NT2/D1 (cell line): ENCODE results near the gene ANKRD34C.
"Not testable (repeated sequence)": the region's sequence is repeated elsewhere in the genome, so short reads cannot be mapped to it uniquely, and the experiment has no call there.

Experiments
- DNase-seq: peaks from one replicate; pipeline ENCODE4 v3.0.0-alpha.2; 2011; ENCODE audit warnings: low read depth, low spot score
- H3K27me3 ChIP-seq: 2 replicates; pipeline ENCODE4 v1.6.0; 2011; ENCODE audit warnings: mild to moderate bottlenecking; ENCODE audit not compliant: insufficient read length, insufficient read depth
- H3K36me3 ChIP-seq: 2 replicates; pipeline ENCODE4 v1.6.1; 2011; ENCODE audit warnings: mild to moderate bottlenecking, low read length, mixed read lengths; ENCODE audit not compliant: insufficient read depth, insufficient read length
- H3K4me1 ChIP-seq: 2 replicates; pipeline ENCODE4 v1.5.1; 2011; ENCODE audit not compliant: insufficient read depth, insufficient read length
- H3K4me3 ChIP-seq: 2 replicates; pipeline ENCODE4 v1.5.1; 2011; ENCODE audit warnings: low read depth; ENCODE audit not compliant: insufficient read length
- H3K9ac ChIP-seq: 2 replicates; pipeline ENCODE4 v1.6.0; 2011; ENCODE audit warnings: low read depth; ENCODE audit not compliant: insufficient read length
- H3K9me3 ChIP-seq: 2 replicates; pipeline ENCODE4 v1.5.1; 2011; ENCODE audit warnings: mild to moderate bottlenecking, low read length; ENCODE audit not compliant: insufficient read depth
- SUZ12 ChIP-seq: IDR thresholded peaks from 2 replicates; pipeline ENCODE4 v1.6.1; 2011; ENCODE audit not compliant: insufficient read length, insufficient read depth; ENCODE audit errors: extremely low read depth
- YY1 ChIP-seq: IDR thresholded peaks from 2 replicates; pipeline ENCODE4 v1.6.1; 2011; ENCODE audit not compliant: insufficient read length, insufficient read depth
- ZNF274 ChIP-seq: IDR thresholded peaks from 2 replicates; pipeline ENCODE4 v1.6.1; 2011; ENCODE audit warnings: mild to moderate bottlenecking, low read depth, low read length

ANKRD34C gene

GRCh38 chr15:79311901-79312553 lies 29.5 kb downstream of the ANKRD34C start:
- peak overlapping the region; percentile 99 for H3K9ac ChIP-seq
- no peaks in the 10 kb centered on the region for H3K9me3 ChIP-seq
- H3K36me3 ChIP-seq = peaks cover 44% of the 10 kb centered on the region
- H3K27me3 ChIP-seq = peaks cover 30% of the 10 kb centered on the region
- peaks cover 3% of the 10 kb centered on the region for H3K4me1 ChIP-seq
- DNase-seq = no peak
- TF ChIP-seq YY1 (no peak), ZNF274 (no peak), SUZ12 (no peak)
- H3K4me3 ChIP-seq = peak overlapping the region; percentile 97

GRCh38 chr15:79314186-79314585 lies 31.7 kb downstream of the ANKRD34C start:
- H3K36me3 ChIP-seq = peaks cover 66% of the 10 kb centered on the region
- no peak for TF ChIP-seq SUZ12
- no peak for TF ChIP-seq ZNF274
- H3K4me3 ChIP-seq = no peak overlapping the region
- DNase-seq = no peak
- no peak overlapping the region for H3K9ac ChIP-seq
- H3K9me3 ChIP-seq = peaks cover 8% of the 10 kb centered on the region; the same call in 1 of the 2 replicates
- H3K4me1 ChIP-seq = peaks cover 3% of the 10 kb centered on the region
- H3K27me3 ChIP-seq = peaks cover 14% of the 10 kb centered on the region

- H3K4me1 ChIP-seq = peaks cover 3% of the 10 kb centered on the region
- no peak overlapping the region for H3K4me3 ChIP-seq
- peaks cover 9% of the 10 kb centered on the region for H3K27me3 ChIP-seq
- no peak for DNase-seq
- H3K9ac ChIP-seq = no peak overlapping the region
- peaks cover 72% of the 10 kb centered on the region for H3K36me3 ChIP-seq
- H3K9me3 ChIP-seq = peaks cover 13% of the 10 kb centered on the region; the same call in 1 of the 2 replicates
- TF ChIP-seq YY1 (no peak), ZNF274 (no peak), SUZ12 (no peak)
These were observed 32.3 kb downstream of the ANKRD34C start for GRCh38 chr15:79314811-79315210.

- H3K4me1 ChIP-seq = peaks cover 3% of the 10 kb centered on the region
- no peak for TF ChIP-seq ZNF274
- no peak for TF ChIP-seq SUZ12
- no peak for TF ChIP-seq YY1
- H3K9me3 ChIP-seq = peaks cover 13% of the 10 kb centered on the region; the same call in 1 of the 2 replicates
- no peak overlapping the region for H3K4me3 ChIP-seq
- DNase-seq = no peak
- H3K36me3 ChIP-seq = peaks cover 77% of the 10 kb centered on the region
- H3K27me3 ChIP-seq = no peaks in the 10 kb centered on the region
- no peak overlapping the region for H3K9ac ChIP-seq
These were observed 33.3 kb downstream of the ANKRD34C start for GRCh38 chr15:79315623-79316328.

- Histone ChIP-seq H3K9me3 (peaks cover 13% of the 10 kb centered on the region; the same call in 1 of the 2 replicates), H3K36me3 (peaks cover 88% of the 10 kb centered on the region), H3K27me3 (no peaks in the 10 kb centered on the region), H3K9ac (no peak overlapping the region), H3K4me1 (peaks cover 3% of the 10 kb centered on the region), H3K4me3 (no peak overlapping the region)
- no peak for DNase-seq
- TF ChIP-seq SUZ12 (no peak), ZNF274 (no peak), YY1 (no peak)
These were observed 34.3 kb downstream of the ANKRD34C start for GRCh38 chr15:79316864-79317263.

GRCh38 chr15:79319973-79320372 lies 37.5 kb downstream of the ANKRD34C start:
- DNase-seq, H3K27me3 ChIP-seq, H3K9ac ChIP-seq, H3K4me1 ChIP-seq, H3K4me3 ChIP-seq: not testable (repeated sequence)
- Histone ChIP-seq H3K9me3 (peaks cover 13% of the 10 kb centered on the region; the same call in 1 of the 2 replicates), H3K36me3 (peaks cover 93% of the 10 kb centered on the region)

GRCh38 chr15:79321876-79322275 lies 39.4 kb downstream of the ANKRD34C start:
- Histone ChIP-seq H3K36me3 (peaks cover 93% of the 10 kb centered on the region), H3K9ac (no peak overlapping the region), H3K4me3 (no peak overlapping the region), H3K9me3 (peaks cover 13% of the 10 kb centered on the region; the same call in 1 of the 2 replicates), H3K4me1 (no peaks in the 10 kb centered on the region), H3K27me3 (no peaks in the 10 kb centered on the region)
- DNase-seq = no peak
- TF ChIP-seq ZNF274 = no peak
- TF ChIP-seq SUZ12 = no peak
- TF ChIP-seq YY1 = no peak

GRCh38 chr15:79322306-79322705 lies 39.8 kb downstream of the ANKRD34C start:
- H3K4me1 ChIP-seq = no peaks in the 10 kb centered on the region
- H3K4me3 ChIP-seq = no peak overlapping the region
- H3K27me3 ChIP-seq = no peaks in the 10 kb centered on the region
- H3K9me3 ChIP-seq = peaks cover 13% of the 10 kb centered on the region; the same call in 1 of the 2 replicates
- TF ChIP-seq YY1 = no peak
- TF ChIP-seq ZNF274 = no peak
- no peak for TF ChIP-seq SUZ12
- no peak for DNase-seq
- H3K36me3 ChIP-seq = peaks cover 91% of the 10 kb centered on the region
- H3K9ac ChIP-seq = no peak overlapping the region
